K562 (cell line): ENCODE results near the gene SHISA4. TPM values are rescaled to one million over a fixed set of nuclear protein-coding genes. Genes with fewer than 3 reads are reported as not detected.

Experiments
- BCOR ChIP-seq: fragments of 450-650 bp; IDR thresholded peaks from 2 replicates; pipeline ENCODE4 v1.6.1; 2016
- E2F4 ChIP-seq: sonication (generic); formaldehyde crosslinking; IDR thresholded peaks from 2 replicates; pipeline ENCODE4 v1.8.0; 2022; ENCODE audit warnings: mild to moderate bottlenecking, low read depth, missing genetic modification reagents
- ERF ChIP-seq: fragments of 450-650 bp; formaldehyde crosslinking; IDR thresholded peaks from 2 replicates; pipeline ENCODE4 v1.4.0; 2020; ENCODE audit warnings: mild to moderate bottlenecking, mixed read lengths
- ETV5 ChIP-seq: sonication (generic); formaldehyde crosslinking; IDR thresholded peaks from 2 replicates; pipeline ENCODE4 v1.4.0; 2020; ENCODE audit warnings: low read depth, mild to moderate bottlenecking, missing genetic modification reagents
- HOMEZ ChIP-seq: fragments of 250-450 bp; sonication (Bioruptor Pico); IDR thresholded peaks from 2 replicates; pipeline ENCODE4 v1.4.0; 2020; ENCODE audit warnings: mild to moderate bottlenecking, moderate library complexity
- HSF4 ChIP-seq: fragments of 250-450 bp; sonication (Bioruptor Pico); IDR thresholded peaks from 2 replicates; pipeline ENCODE4 v2.1.2; 2022; ENCODE audit warnings: mild to moderate bottlenecking, moderate library complexity, borderline replicate concordance
- ILK ChIP-seq: fragments of 450-650 bp; IDR thresholded peaks from 2 replicates; pipeline ENCODE4 v1.6.1; 2016; ENCODE audit warnings: missing genetic modification characterization, low read depth, mild to moderate bottlenecking, missing compliant biosample characterization, moderate library complexity, borderline replicate concordance
- KAT7 ChIP-seq: sonication (generic); formaldehyde crosslinking; IDR thresholded peaks from 2 replicates; pipeline ENCODE4 v1.8.0; 2022; ENCODE audit warnings: missing genetic modification reagents, mild to moderate bottlenecking, borderline replicate concordance
- MCM3 ChIP-seq: fragments of 450-650 bp; IDR thresholded peaks from 2 replicates; pipeline ENCODE4 v1.6.1; 2016
- MECOM ChIP-seq: fragments of 250-450 bp; sonication (Bioruptor Pico); IDR thresholded peaks from 2 replicates; pipeline ENCODE4 v1.8.0; 2022; ENCODE audit warnings: inconsistent platforms
- POLR2AphosphoS2 ChIP-seq: IDR thresholded peaks from 2 replicates; pipeline ENCODE4 v1.6.1; 2012; ENCODE audit warnings: low read length, improper control_type of control experiment
- POLR3A ChIP-seq: IDR thresholded peaks from 2 replicates; pipeline ENCODE4 v1.6.1; 2011; ENCODE audit warnings: borderline replicate concordance, mild to moderate bottlenecking, moderate library complexity; ENCODE audit not compliant: insufficient read length, insufficient read depth; ENCODE audit errors: extremely low read depth
- TAF9B ChIP-seq: fragments of 450-650 bp; IDR thresholded peaks from 2 replicates; pipeline ENCODE4 v1.6.1; 2018; ENCODE audit warnings: mild to moderate bottlenecking; ENCODE audit not compliant: partially characterized antibody
- XRCC5 ChIP-seq: fragments of 200-400 bp; formaldehyde crosslinking; IDR thresholded peaks from 2 replicates; pipeline ENCODE4 v1.6.1; 2017; ENCODE audit warnings: low read depth, mild to moderate bottlenecking, low read length
- ZNF143 ChIP-seq: sonication (generic); formaldehyde crosslinking; IDR thresholded peaks from 2 replicates; pipeline ENCODE4 v1.9.0; 2022; ENCODE audit warnings: mild to moderate bottlenecking, missing genetic modification reagents
- ZNF239 ChIP-seq: fragments of 250-450 bp; sonication (Bioruptor Pico); IDR thresholded peaks from 2 replicates; pipeline ENCODE4 v1.4.0; 2020; ENCODE audit warnings: mild to moderate bottlenecking
- ZNF445 ChIP-seq: fragments of 250-450 bp; sonication (Bioruptor Pico); IDR thresholded peaks from 2 replicates; pipeline ENCODE4 v1.4.0; 2020; ENCODE audit warnings: low read depth, mild to moderate bottlenecking, moderate library complexity
- polyA plus RNA-seq, 8 experiments: library from polyadenylated mRNA; depleted of rRNA in 4 of 8; stranded (reverse) in 5 of 8; unstranded in 3 of 8; fragments of >200 nt; fragmentation: Nextera tagmentation in 2 of 8; fragmentation: Illumina TruSeq in 1 of 8; extraction: Ambion mirVana in 2 of 8; extraction: Trizol in 1 of 8; gene quantifications; 2 replicates each; pipeline versions ENCODE4 v1.2.1 to v1.2.3, GENCODE V29; 2011 to 2014; ENCODE audit warnings: inconsistent platforms in 1 of 8, missing spikeins in 1 of 8
- total RNA-seq, 7 experiments: library from RNA; depleted of rRNA in 6 of 7; stranded (reverse); fragments of >200 nt in 6 of 7; fragmentation: Illumina TruSeq in 2 of 7; extraction: Trizol in 2 of 7; gene quantifications; 2 replicates each; pipeline versions ENCODE4 v1.2.1 to v1.2.3, GENCODE V29; 2011 to 2021; ENCODE audit warnings: low replicate concordance in 1 of 7
- TF ChIP-seq, protein P1 (sequence below): fragments of 450-650 bp; IDR thresholded peaks from 2 replicates; pipeline ENCODE4 v1.7.1; 2018; ENCODE audit warnings: mild to moderate bottlenecking, low read depth; ENCODE audit not compliant: partially characterized antibody
- TF ChIP-seq, protein P2 (sequence below): fragments of 450-650 bp; formaldehyde crosslinking; IDR thresholded peaks from 2 replicates; pipeline ENCODE4 v1.4.0; 2020; ENCODE audit warnings: mild to moderate bottlenecking, mixed read lengths
- TF ChIP-seq, protein P3 (sequence below): fragments of 250-450 bp; sonication (Bioruptor Pico); IDR thresholded peaks from 2 replicates; pipeline ENCODE4 v1.4.0; 2020; ENCODE audit warnings: mild to moderate bottlenecking

Gene SHISA4
- total and polyA plus RNA-seq, 9 of the 15 experiments (the other 6 are each of a cell fraction or from before 2014, with no cell fraction given) = 0.15 to 0.95 (median 0.68) TPM; not detected in 2

DNA sequence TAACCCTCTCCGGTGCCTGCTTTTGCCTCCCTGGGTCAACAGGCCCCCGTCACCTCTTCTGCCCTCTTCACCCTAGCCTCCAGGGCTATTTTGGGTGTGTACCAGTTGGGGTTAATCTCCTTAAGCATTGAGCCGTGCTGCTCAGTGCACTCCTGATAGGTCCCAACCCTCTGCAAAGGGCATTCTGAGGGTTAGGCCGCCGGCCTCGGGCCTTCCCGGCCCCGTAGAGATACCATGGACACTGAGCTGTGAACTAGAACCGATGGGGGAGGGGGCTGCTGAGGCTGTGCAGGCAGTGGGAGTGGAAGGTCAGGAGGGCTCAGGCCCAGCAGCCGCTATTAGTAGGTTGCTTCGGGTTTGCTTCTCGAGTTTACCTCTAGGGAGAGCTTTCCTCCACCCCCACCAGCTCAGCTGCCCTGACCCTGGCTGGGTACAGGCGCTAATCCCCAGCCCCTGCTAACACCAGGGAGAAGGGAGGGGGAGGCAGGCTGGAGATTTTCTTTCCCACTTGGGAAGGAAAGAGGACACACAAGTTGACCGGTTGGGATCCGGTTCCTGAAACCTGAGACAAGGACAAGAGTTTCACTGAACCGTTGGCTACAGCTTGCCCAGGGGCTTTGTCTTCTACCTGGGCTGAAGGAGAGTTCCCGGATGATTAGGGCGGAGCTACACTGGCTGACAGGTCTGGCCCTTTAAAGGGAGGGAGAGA is 52.9 kb downstream of the SHISA4 start (continued):
- TF ChIP-seq E2F4 (CRISPR knock-in tag) (no peak), TAF9B (no peak), BCOR (no peak), HOMEZ (no peak), XRCC5 (peak; percentile 82), ZNF445 (CRISPR knock-in tag) (no peak), ZNF143 (no peak), HSF4 (CRISPR knock-in tag) (no peak), POLR2AphosphoS2 (no peak), ZNF239 (no peak), ILK (no peak), ERF (CRISPR knock-in tag) (no peak), MECOM (no peak), KAT7 (CRISPR knock-in tag) (no peak), POLR3A (no peak), MCM3 (no peak), ETV5 (CRISPR knock-in tag) (no peak)
- TF ChIP-seq, protein P1, sequence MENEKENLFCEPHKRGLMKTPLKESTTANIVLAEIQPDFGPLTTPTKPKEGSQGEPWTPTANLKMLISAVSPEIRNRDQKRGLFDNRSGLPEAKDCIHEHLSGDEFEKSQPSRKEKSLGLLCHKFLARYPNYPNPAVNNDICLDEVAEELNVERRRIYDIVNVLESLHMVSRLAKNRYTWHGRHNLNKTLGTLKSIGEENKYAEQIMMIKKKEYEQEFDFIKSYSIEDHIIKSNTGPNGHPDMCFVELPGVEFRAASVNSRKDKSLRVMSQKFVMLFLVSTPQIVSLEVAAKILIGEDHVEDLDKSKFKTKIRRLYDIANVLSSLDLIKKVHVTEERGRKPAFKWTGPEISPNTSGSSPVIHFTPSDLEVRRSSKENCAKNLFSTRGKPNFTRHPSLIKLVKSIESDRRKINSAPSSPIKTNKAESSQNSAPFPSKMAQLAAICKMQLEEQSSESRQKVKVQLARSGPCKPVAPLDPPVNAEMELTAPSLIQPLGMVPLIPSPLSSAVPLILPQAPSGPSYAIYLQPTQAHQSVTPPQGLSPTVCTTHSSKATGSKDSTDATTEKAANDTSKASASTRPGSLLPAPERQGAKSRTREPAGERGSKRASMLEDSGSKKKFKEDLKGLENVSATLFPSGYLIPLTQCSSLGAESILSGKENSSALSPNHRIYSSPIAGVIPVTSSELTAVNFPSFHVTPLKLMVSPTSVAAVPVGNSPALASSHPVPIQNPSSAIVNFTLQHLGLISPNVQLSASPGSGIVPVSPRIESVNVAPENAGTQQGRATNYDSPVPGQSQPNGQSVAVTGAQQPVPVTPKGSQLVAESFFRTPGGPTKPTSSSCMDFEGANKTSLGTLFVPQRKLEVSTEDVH = no peak
- TF ChIP-seq, protein P2, sequence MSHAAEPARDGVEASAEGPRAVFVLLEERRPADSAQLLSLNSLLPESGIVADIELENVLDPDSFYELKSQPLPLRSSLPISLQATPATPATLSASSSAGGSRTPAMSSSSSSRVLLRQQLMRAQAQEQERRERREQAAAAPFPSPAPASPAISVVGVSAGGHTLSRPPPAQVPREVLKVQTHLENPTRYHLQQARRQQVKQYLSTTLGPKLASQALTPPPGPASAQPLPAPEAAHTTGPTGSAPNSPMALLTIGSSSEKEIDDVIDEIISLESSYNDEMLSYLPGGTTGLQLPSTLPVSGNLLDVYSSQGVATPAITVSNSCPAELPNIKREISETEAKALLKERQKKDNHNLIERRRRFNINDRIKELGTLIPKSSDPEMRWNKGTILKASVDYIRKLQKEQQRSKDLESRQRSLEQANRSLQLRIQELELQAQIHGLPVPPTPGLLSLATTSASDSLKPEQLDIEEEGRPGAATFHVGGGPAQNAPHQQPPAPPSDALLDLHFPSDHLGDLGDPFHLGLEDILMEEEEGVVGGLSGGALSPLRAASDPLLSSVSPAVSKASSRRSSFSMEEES (CRISPR knock-in tag) = no peak
- TF ChIP-seq, protein P3, sequence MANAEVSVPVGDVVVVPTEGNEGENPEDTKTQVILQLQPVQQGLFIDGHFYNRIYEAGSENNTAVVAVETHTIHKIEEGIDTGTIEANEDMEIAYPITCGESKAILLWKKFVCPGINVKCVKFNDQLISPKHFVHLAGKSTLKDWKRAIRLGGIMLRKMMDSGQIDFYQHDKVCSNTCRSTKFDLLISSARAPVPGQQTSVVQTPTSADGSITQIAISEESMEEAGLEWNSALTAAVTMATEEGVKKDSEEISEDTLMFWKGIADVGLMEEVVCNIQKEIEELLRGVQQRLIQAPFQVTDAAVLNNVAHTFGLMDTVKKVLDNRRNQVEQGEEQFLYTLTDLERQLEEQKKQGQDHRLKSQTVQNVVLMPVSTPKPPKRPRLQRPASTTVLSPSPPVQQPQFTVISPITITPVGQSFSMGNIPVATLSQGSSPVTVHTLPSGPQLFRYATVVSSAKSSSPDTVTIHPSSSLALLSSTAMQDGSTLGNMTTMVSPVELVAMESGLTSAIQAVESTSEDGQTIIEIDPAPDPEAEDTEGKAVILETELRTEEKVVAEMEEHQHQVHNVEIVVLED (CRISPR knock-in tag) = no peak
